Peyer's patch (tissue), 4 donors: ENCODE data around the gene PLAC1. TPM values are rescaled to one million over a fixed set of nuclear protein-coding genes. Genes with fewer than 3 reads are reported as not detected.

ENCODE experiments used
- DNase-seq, 3 donors: peaks; one replicate each; pipeline ENCODE4 v3.0.0-alpha.2; 2017 to 2019
- H3K27ac ChIP-seq, 4 donors: fragments of 200-600 bp; sonication (generic); one replicate each; pipeline ENCODE4 v1.5.1; 2016 to 2019
- H3K27me3 ChIP-seq, 2 donors: fragments of 200-600 bp; sonication (generic); one replicate each; pipeline ENCODE4 v1.5.1; 2019
- H3K36me3 ChIP-seq, 3 donors: fragments of 200-600 bp; sonication (generic); one replicate each; pipeline ENCODE4 v1.5.1; 2016 to 2019
- H3K4me1 ChIP-seq, 4 donors: fragments of 200-600 bp; sonication (generic); one replicate each; pipeline ENCODE4 v1.5.1; 2016 to 2019
- H3K4me3 ChIP-seq, 4 donors: fragments of 200-600 bp; sonication (generic); 1 replicate in 3 of 4; 2 replicates in 1 of 4; pipeline ENCODE4 v1.5.1; 2016 to 2019; ENCODE audit warnings: mild to moderate bottlenecking in 1 of 4
- H3K9me3 ChIP-seq, 4 donors: fragments of 200-600 bp; sonication (generic); one replicate each; pipeline ENCODE4 v1.5.1; 2016 to 2019; ENCODE audit warnings: mild to moderate bottlenecking in 1 of 4
- CTCF ChIP-seq, 6 experiments: fragments of 450-650 bp in 4 of 6; fragments of 200-600 bp in 2 of 6; sonication (generic) in 1 of 6; IDR thresholded peaks; one replicate each; pipeline ENCODE4 v1.5.1; 2017 to 2019; ENCODE audit warnings: antibody characterized with exemption in 6 of 6, mild to moderate bottlenecking in 3 of 6, moderate library complexity in 1 of 6
- POLR2A ChIP-seq, 2 donors: fragments of 450-650 bp; IDR thresholded peaks; one replicate each; pipeline ENCODE4 v1.5.1; 2017; ENCODE audit warnings: antibody characterized with exemption in 2 of 2, mild to moderate bottlenecking in 2 of 2, moderate library complexity in 2 of 2
- total RNA-seq, 4 donors: library from RNA; depleted of rRNA; stranded (reverse); fragments of >200 nt; gene quantifications; one replicate each; pipeline ENCODE4 v1.1.0, GENCODE V29; 2016

PLAC1 gene
- total RNA-seq, 4 donors from 2014 or later: not detected

- no peak for TF ChIP-seq POLR2A (IDR thresholded peaks at IDR 0.05)
- no peak for TF ChIP-seq CTCF (IDR thresholded peaks at IDR 0.05)
- Histone ChIP-seq H3K4me1 (no peaks in the 10 kb centered on the region), H3K4me3 (no peak overlapping the region), H3K27me3 (no peaks in the 10 kb centered on the region), H3K36me3 (no peaks in the 10 kb centered on the region), H3K27ac (no peak overlapping the region), H3K9me3 (no peaks in the 10 kb centered on the region)
- no peak for DNase-seq
Measured at GRCh38 chrX:134599184-134599914, 58.9 kb downstream of the PLAC1 start.

- no peaks in the 10 kb centered on the region for H3K36me3 ChIP-seq
- no peak overlapping the region for H3K27ac ChIP-seq
- H3K9me3 ChIP-seq: no peaks in the 10 kb centered on the region
- no peak for DNase-seq
- no peaks in the 10 kb centered on the region for H3K27me3 ChIP-seq
- no peaks in the 10 kb centered on the region for H3K4me1 ChIP-seq
- H3K4me3 ChIP-seq: no peak overlapping the region
- TF ChIP-seq POLR2A (IDR thresholded peaks at IDR 0.05) (no peak), CTCF (IDR thresholded peaks at IDR 0.05) (no peak)
Measured at GRCh38 chrX:134592303-134592702, 66.0 kb downstream of the PLAC1 start.

GRCh38 chrX:134591502-134591901 is 66.8 kb downstream of the PLAC1 start:
- no peak for DNase-seq
- no peak overlapping the region for H3K27ac ChIP-seq
- TF ChIP-seq POLR2A (IDR thresholded peaks at IDR 0.05): no peak
- no peak for TF ChIP-seq CTCF (IDR thresholded peaks at IDR 0.05)
- no peaks in the 10 kb centered on the region for H3K36me3 ChIP-seq
- H3K4me3 ChIP-seq: no peak overlapping the region
- H3K4me1 ChIP-seq: no peaks in the 10 kb centered on the region
- H3K9me3 ChIP-seq: no peaks in the 10 kb centered on the region
- H3K27me3 ChIP-seq: no peaks in the 10 kb centered on the region

DNA sequence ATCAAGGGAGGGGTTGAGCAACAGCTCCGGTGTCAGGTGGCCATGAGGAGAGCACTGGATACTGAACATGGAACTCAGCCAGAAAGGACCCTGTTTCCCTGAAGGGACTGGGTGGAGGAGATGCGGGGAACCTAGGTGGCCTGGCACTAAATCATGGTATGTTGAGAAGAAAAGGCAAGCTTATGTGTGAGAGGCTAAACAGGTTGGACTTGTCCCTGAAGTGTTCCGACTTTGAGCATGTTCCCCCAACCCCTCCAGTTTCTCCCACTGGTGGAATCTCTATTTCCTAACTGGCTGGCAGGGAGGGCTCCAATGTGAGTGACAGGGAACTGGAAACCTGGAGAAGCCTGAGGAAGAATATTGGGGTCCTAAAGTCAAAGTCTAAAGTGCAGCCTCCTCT is 69.5 kb downstream of the PLAC1 start:
- no peaks in the 10 kb centered on the region for H3K27me3 ChIP-seq
- no peak overlapping the region for H3K27ac ChIP-seq
- DNase-seq: no peak
- no peak for TF ChIP-seq CTCF (IDR thresholded peaks at IDR 0.05)
- no peak for TF ChIP-seq POLR2A (IDR thresholded peaks at IDR 0.05)
- H3K4me3 ChIP-seq: no peak overlapping the region
- no peaks in the 10 kb centered on the region for H3K4me1 ChIP-seq
- H3K36me3 ChIP-seq: no peaks in the 10 kb centered on the region
- no peaks in the 10 kb centered on the region for H3K9me3 ChIP-seq

GRCh38 chrX:134580907-134581306 is 77.4 kb downstream of the PLAC1 start:
- H3K27me3 ChIP-seq: no peaks in the 10 kb centered on the region
- no peak overlapping the region for H3K27ac ChIP-seq
- no peaks in the 10 kb centered on the region for H3K36me3 ChIP-seq
- no peaks in the 10 kb centered on the region for H3K9me3 ChIP-seq
- no peak overlapping the region for H3K4me3 ChIP-seq
- no peak for DNase-seq
- no peaks in the 10 kb centered on the region for H3K4me1 ChIP-seq
- no peak for TF ChIP-seq POLR2A (IDR thresholded peaks at IDR 0.05)
- no peak for TF ChIP-seq CTCF (IDR thresholded peaks at IDR 0.05)

DNA sequence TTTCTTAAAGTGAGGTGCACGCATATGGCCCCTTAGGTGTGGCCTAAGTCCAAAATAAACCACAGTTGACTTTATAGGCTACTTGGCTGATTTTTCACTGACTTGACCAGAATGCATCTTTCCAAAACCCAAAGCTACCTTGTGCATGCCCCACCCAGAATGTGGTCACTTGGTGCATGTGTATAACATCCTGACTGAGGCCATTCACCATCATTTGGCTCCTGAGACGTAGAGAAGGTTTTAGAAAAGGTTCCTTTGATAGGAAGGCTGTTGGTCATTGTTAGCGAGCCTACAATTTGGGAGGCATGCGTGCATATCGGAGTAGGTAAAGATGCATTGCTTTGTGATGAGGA is 84.6 kb downstream of the PLAC1 start:
- Histone ChIP-seq H3K4me1 (no peaks in the 10 kb centered on the region), H3K27ac (no peak overlapping the region), H3K9me3 (no peaks in the 10 kb centered on the region), H3K36me3 (no peaks in the 10 kb centered on the region), H3K4me3 (no peak overlapping the region), H3K27me3 (no peaks in the 10 kb centered on the region)
- no peak for TF ChIP-seq POLR2A (IDR thresholded peaks at IDR 0.05)
- TF ChIP-seq CTCF (IDR thresholded peaks at IDR 0.05): no peak
- DNase-seq: no peak
